HG03039 (cell line): ENCODE results near the gene MEP1A.
"Not testable (repeated sequence)": the region's sequence is repeated elsewhere in the genome, so short reads cannot be mapped to it uniquely, and the experiment has no call there.

Experiments used
- ATAC-seq: cut with Tn5 transposase; IDR thresholded peaks from one replicate; pipeline ENCODE4 v1.9.1; 2021; ENCODE audit warnings: mild to moderate bottlenecking, moderate library complexity; ENCODE audit not compliant: unreplicated experiment

MEP1A gene

GRCh38 chr6:46828939-46829338, 35.8 kb downstream of the MEP1A start:
- no peak for ATAC-seq

- no peak for ATAC-seq
Observed at GRCh38 chr6:46832816-46833215, 39.6 kb downstream of the MEP1A start.

GRCh38 chr6:46834257-46834916, 41.2 kb downstream of the MEP1A start:
- not testable (repeated sequence) for ATAC-seq

- not testable (repeated sequence) for ATAC-seq
Observed at GRCh38 chr6:46834991-46835390, 41.8 kb downstream of the MEP1A start.

- no peak for ATAC-seq
Observed at GRCh38 chr6:46838033-46838432, 44.8 kb downstream of the MEP1A start.

DNA sequence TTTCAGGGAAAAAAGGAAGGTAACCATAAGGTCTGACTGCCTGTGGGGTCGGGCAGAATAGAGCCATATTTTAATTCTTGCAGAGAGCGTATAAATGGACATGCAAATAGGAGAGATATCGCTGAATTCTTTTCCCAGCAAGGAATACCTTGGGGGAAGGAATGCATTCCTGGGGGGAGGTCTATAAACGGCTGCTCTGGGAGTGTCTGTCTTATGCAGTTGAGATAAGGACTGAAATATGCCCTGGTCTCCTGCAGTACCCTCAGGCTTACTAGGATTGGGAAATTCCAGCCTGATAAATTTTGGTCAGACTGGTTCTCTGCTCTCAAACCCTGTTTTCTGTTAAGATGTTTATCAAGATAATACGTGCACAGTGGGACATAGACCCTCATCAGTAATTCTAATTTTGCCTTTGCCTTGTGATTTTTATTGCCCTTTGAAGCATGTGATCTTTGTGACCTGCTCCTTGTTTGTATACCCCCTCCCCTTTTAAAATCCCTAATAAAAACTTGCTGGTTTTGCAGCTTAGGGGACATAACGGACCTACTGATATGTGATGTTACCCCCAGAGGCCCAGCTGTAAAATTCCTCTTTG, 49.2 kb downstream of the MEP1A start:
- not testable (repeated sequence) for ATAC-seq

- no peak for ATAC-seq
Observed at GRCh38 chr6:46845126-46845525, 51.9 kb downstream of the MEP1A start.

GRCh38 chr6:46848684-46849360, 55.6 kb downstream of the MEP1A start:
- peak; percentile 96 for ATAC-seq

GRCh38 chr6:46849361-46849690, 56.1 kb downstream of the MEP1A start:
- ATAC-seq = no peak

GRCh38 chr6:46850792-46851191, 57.6 kb downstream of the MEP1A start:
- no peak for ATAC-seq

DNA sequence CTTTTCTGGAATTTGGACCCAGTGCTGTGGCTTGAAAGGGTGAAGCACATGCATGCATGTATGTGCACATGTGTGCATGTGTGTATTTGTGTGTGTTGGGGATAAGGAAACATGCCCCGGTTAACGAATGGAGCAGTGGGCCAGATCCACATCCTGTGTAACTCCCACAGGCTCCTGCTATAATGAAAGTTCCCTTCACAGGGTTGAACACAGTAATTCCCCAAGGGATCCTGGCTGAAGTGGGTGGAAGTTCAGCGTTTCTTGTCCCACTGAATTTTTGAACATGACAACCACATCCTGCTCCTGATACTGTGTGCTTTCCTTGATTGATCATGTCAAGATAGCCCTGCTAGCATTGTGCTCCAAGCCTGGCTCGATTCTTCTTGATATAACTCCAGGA, 58.4 kb downstream of the MEP1A start:
- ATAC-seq = not testable (repeated sequence)

GRCh38 chr6:46855966-46856365, 62.8 kb downstream of the MEP1A start:
- ATAC-seq = peak; percentile 53

DNA sequence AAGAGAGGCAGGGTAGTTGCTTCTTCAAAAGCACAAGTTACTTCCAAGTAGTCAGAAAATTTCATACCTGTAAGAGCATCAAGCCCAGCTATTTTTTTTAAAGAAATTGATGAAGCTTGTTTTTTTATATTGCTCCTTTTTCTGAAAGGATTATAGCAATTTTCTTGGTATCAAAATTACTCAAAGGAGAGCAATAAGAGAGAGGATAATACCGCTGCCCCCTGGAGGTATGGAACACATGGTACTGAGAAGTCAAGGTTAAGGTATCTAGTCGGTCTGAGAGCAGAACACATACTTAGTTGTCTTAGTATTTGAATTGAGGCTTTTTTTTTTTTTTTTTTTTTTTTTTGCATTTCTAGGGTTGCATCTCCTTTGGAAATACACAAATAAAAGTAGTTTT, 69.2 kb downstream of the MEP1A start:
- ATAC-seq = no peak

DNA sequence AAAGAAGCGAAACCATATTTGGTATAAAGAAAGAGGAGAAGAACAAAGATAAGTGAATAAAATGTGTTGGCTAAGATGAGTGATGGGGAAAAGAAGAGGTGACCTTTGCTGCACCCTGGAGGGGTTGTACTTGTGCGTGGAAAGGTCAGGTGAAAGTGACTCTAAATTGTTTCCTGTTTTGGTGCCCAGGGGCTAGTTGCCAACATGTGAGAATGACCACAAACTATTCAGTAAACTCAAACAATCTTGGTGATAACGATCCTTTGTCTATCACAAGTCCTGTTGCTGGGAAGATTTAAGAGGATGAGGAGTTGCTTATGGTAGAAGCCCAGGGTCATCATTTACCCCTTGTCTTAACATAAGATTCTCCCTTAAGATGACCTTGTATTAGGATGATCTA, 70.6 kb downstream of the MEP1A start:
- ATAC-seq = no peak

GRCh38 chr6:46865221-46865620, 72.0 kb downstream of the MEP1A start:
- no peak for ATAC-seq

GRCh38 chr6:46867411-46867810, 74.2 kb downstream of the MEP1A start:
- no peak for ATAC-seq

GRCh38 chr6:46876126-46876525, 82.9 kb downstream of the MEP1A start:
- no peak for ATAC-seq

GRCh38 chr6:46879003-46879402, 85.8 kb downstream of the MEP1A start:
- no peak for ATAC-seq

GRCh38 chr6:46882645-46883044, 89.5 kb downstream of the MEP1A start:
- ATAC-seq = no peak

DNA sequence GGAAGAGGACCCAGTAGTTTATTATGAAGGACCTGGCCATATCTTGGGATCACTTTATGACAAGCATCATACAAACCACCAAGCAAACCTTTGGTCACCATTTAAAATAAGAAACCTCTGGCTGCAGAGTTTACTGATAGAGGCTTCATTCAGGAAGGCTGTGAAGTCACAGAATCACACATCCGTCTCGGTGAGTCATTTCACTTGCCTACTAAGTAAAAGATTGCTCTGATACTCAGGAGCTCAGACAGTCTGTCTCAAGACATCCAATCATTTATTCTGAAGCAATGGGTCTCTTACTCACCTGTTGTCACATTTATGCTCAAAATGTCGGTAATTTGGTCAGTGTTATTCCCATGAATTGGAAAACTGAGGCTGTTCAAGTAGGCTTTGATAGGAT, 94.8 kb downstream of the MEP1A start:
- no peak for ATAC-seq

DNA sequence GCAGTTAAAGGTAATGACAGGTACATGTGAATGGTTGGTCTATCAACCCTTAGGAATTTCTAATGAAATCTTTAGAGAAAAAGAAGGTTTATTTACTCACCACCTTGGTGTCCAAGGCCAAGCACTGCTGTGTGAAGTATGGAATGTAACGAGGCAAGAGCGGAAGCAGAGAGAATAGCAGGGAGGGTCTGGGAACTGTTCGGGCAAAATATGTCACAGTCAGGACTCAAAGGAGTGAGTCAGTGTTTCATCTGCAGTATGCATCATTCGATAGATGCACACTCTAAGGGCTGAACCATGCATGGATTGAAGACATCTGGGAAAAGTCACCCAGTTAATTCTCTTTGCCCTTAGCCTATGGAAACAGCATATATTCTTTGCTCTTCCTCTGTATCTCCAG, 95.4 kb downstream of the MEP1A start:
- ATAC-seq = no peak
